H1 (cell line): Measurements from ENCODE around the gene KLHL8. TPM values are rescaled to one million over a fixed set of nuclear protein-coding genes. Genes with fewer than 3 reads are reported as not detected.

ENCODE experiments used
- CTCF ChIA-PET: fragments of 300-600 bp; sonication (Branson Sonifier 250); formaldehyde crosslinking; loops from one replicate; lab custom pipeline; 2021; ENCODE audit not compliant: partially characterized antibody; lab: Charles Lee
- POLR2A ChIA-PET: fragments of 300-600 bp; sonication (Branson Sonifier 250); formaldehyde crosslinking; loops from one replicate; lab custom pipeline; 2021; ENCODE audit warnings: inconsistent platforms; ENCODE audit not compliant: partially characterized antibody; lab: Charles Lee
- DNase-seq, 2 experiments: peaks; one replicate each; pipeline versions ENCODE4 v3.0.0 to v3.0.0-alpha.2; 2010 to 2022; ENCODE audit warnings: low spot score in 2 of 2, low read depth in 1 of 2, mixed read lengths in 1 of 2
- FAIRE-seq: peaks from 2 replicates; lab custom pipeline; 2011; peaks lifted over from hg19 to GRCh38; lab: Jason Lieb, UNC
- H2AFZ ChIP-seq: 2 replicates; pipeline ENCODE4 v1.8.1; 2012; ENCODE audit warnings: low read length, inconsistent platforms
- H2AK5ac ChIP-seq: 2 replicates; pipeline ENCODE4 v1.6.1; 2013; ENCODE audit warnings: low read depth, low read length
- H2BK120ac ChIP-seq: replicated peaks from 2 replicates; pipeline ENCODE3; 2013; ENCODE audit warnings: low read depth, low read length, inconsistent platforms
- H2BK12ac ChIP-seq: 2 replicates; pipeline ENCODE4 v1.6.1; 2013; ENCODE audit warnings: low read depth, low read length
- H2BK15ac ChIP-seq: 2 replicates; pipeline ENCODE4 v1.6.1; 2013; ENCODE audit warnings: low read length
- H2BK20ac ChIP-seq: 2 replicates; pipeline ENCODE4 v1.6.1; 2013; ENCODE audit warnings: low read length
- H2BK5ac ChIP-seq: 2 replicates; pipeline ENCODE4 v1.6.1; 2013; ENCODE audit warnings: low read depth, low read length
- H3K14ac ChIP-seq: 2 replicates; pipeline ENCODE4 v1.6.1; 2013; ENCODE audit warnings: inconsistent platforms; ENCODE audit not compliant: insufficient read length
- H3K18ac ChIP-seq: 2 replicates; pipeline ENCODE4 v1.6.1; 2013; ENCODE audit warnings: low read length; ENCODE audit errors: extremely low read depth
- H3K23ac ChIP-seq: 2 replicates; pipeline ENCODE4 v1.6.1; 2013; ENCODE audit warnings: inconsistent platforms; ENCODE audit not compliant: insufficient read length
- H3K23me2 ChIP-seq: 2 replicates; pipeline ENCODE4 v1.6.1; 2013; ENCODE audit warnings: low read depth, low read length
- H3K27ac ChIP-seq: 2 replicates; pipeline ENCODE4 v1.6.1; 2011; ENCODE audit warnings: low read depth, low read length, inconsistent platforms
- H3K27me3 ChIP-seq, 4 experiments: replicated peaks in 1 of 4; 1 replicate in 1 of 4; 2 replicates in 3 of 4; pipeline versions ENCODE4 v1.6.1 to v1.8.1; 2011 to 2013; ENCODE audit warnings: low read length in 3 of 4, mild to moderate bottlenecking in 3 of 4, inconsistent platforms in 2 of 4, mixed read lengths in 2 of 4, moderate library complexity in 1 of 4; ENCODE audit not compliant: control insufficient read depth in 3 of 4, insufficient read depth in 3 of 4; ENCODE audit errors: extremely low read depth in 1 of 4
- H3K36me3 ChIP-seq, 4 experiments: 2 replicates each; pipeline versions ENCODE4 v1.6.1 to v1.8.1; 2011 to 2013; ENCODE audit warnings: mild to moderate bottlenecking in 4 of 4, low read length in 3 of 4, moderate library complexity in 2 of 4, control low read depth in 1 of 4, inconsistent platforms in 1 of 4; ENCODE audit not compliant: insufficient read depth in 4 of 4, control insufficient read depth in 2 of 4
- H3K4ac ChIP-seq: replicated peaks from 2 replicates; pipeline ENCODE3; 2013; ENCODE audit warnings: low read length, low read depth, mixed read lengths, inconsistent platforms; ENCODE audit not compliant: insufficient read length
- H3K4me1 ChIP-seq, 4 experiments: replicated peaks in 1 of 4; 1 replicate in 1 of 4; 2 replicates in 3 of 4; pipeline versions ENCODE4 v1.6.1 to v1.8.1; 2011 to 2013; ENCODE audit warnings: low read length in 3 of 4, inconsistent platforms in 2 of 4, mixed read lengths in 1 of 4; ENCODE audit not compliant: insufficient read depth in 4 of 4, control insufficient read depth in 3 of 4
- H3K4me2 ChIP-seq, 2 experiments: 2 replicates each; pipeline versions ENCODE4 v1.6.1 to v1.8.1; 2011 to 2013; ENCODE audit warnings: low read depth in 2 of 2, low read length in 2 of 2, control low read depth in 1 of 2, inconsistent platforms in 1 of 2, mild to moderate bottlenecking in 1 of 2; ENCODE audit not compliant: insufficient read depth in 1 of 2
- H3K4me3 ChIP-seq, 4 experiments: fragments of 200-600, 300-600 bp in 1 of 4; sonication (generic), shearing (Covaris generic), sonication (Bioruptor Twin) in 1 of 4; 2 replicates each; pipeline versions ENCODE4 v1.5.1 to v1.8.1; 2011 to 2016; ENCODE audit warnings: low read length in 4 of 4, low read depth in 3 of 4, control low read depth in 2 of 4, inconsistent platforms in 2 of 4, mild to moderate bottlenecking in 2 of 4, mixed read lengths in 1 of 4, moderate library complexity in 1 of 4; ENCODE audit not compliant: insufficient read depth in 2 of 4; ENCODE audit errors: extremely low read depth in 1 of 4
- H3K56ac ChIP-seq: replicated peaks from 2 replicates; pipeline ENCODE3; 2013; ENCODE audit warnings: low read depth, mild to moderate bottlenecking, mixed read lengths, low read length, inconsistent platforms; ENCODE audit not compliant: insufficient read length
- H3K79me1 ChIP-seq: 2 replicates; pipeline ENCODE4 v1.6.1; 2013; ENCODE audit warnings: low read depth, low read length, control low read depth
- H3K79me2 ChIP-seq, 2 experiments: 2 replicates each; pipeline versions ENCODE4 v1.6.1 to v1.8.1; 2012 to 2013; ENCODE audit warnings: low read length in 2 of 2, mild to moderate bottlenecking in 2 of 2, inconsistent platforms in 1 of 2; ENCODE audit not compliant: insufficient read depth in 2 of 2, control insufficient read depth in 1 of 2
- H3K9ac ChIP-seq, 4 experiments: replicated peaks in 1 of 4; 1 replicate in 1 of 4; 2 replicates in 3 of 4; pipeline versions ENCODE4 v1.6.1 to v1.8.1; 2011 to 2013; ENCODE audit warnings: low read depth in 3 of 4, low read length in 3 of 4, control low read depth in 2 of 4, mild to moderate bottlenecking in 2 of 4, moderate library complexity in 2 of 4, inconsistent platforms in 1 of 4; ENCODE audit errors: extremely low read depth in 1 of 4
- H3K9me3 ChIP-seq, 2 experiments: 2 replicates each; pipeline versions ENCODE4 v1.6.1 to v1.8.1; 2012 to 2013; ENCODE audit warnings: mild to moderate bottlenecking in 2 of 2, moderate library complexity in 2 of 2, control low read depth in 1 of 2, inconsistent platforms in 1 of 2, low read depth in 1 of 2, low read length in 1 of 2, mixed read lengths in 1 of 2; ENCODE audit not compliant: insufficient read depth in 2 of 2
- H4K20me1 ChIP-seq, 2 experiments: replicated peaks in 1 of 2; 2 replicates each; pipeline versions ENCODE3 to v1.8.1; 2011 to 2013; ENCODE audit warnings: inconsistent platforms in 2 of 2, low read length in 2 of 2, mild to moderate bottlenecking in 1 of 2; ENCODE audit not compliant: insufficient read depth in 2 of 2, control insufficient read depth in 1 of 2
- H4K5ac ChIP-seq: 2 replicates; pipeline ENCODE4 v1.6.1; 2013; ENCODE audit warnings: low read length, low read depth, mixed read lengths, inconsistent platforms; ENCODE audit not compliant: insufficient read length
- H4K8ac ChIP-seq: 2 replicates; pipeline ENCODE4 v1.8.0; 2013; ENCODE audit warnings: mild to moderate bottlenecking, moderate library complexity, low read length, inconsistent platforms; ENCODE audit not compliant: insufficient read depth; ENCODE audit errors: extremely low read depth
- H4K91ac ChIP-seq: replicated peaks from 2 replicates; pipeline ENCODE3; 2013; ENCODE audit warnings: low read length, mixed read lengths, inconsistent platforms; ENCODE audit not compliant: insufficient read length
- CHD1 ChIP-seq: IDR thresholded peaks from 2 replicates; pipeline ENCODE4 v1.6.1; 2012; ENCODE audit warnings: low read depth, low read length, improper control_type of control experiment
- MAX ChIP-seq: IDR thresholded peaks from 2 replicates; pipeline ENCODE4 v1.6.1; 2012; ENCODE audit warnings: inconsistent platforms
- RNF2 ChIP-seq: fragments of 200-900, 300-1000 bp; sonication (generic); IDR thresholded peaks from 2 replicates; pipeline ENCODE4 v1.7.1; 2016; ENCODE audit warnings: borderline replicate concordance, low read depth, mild to moderate bottlenecking, antibody characterized with exemption, low read length; ENCODE audit not compliant: poor library complexity, severe bottlenecking; ENCODE audit errors: missing control alignments
- SIRT6 ChIP-seq: IDR thresholded peaks from one replicate; pipeline ENCODE4 v1.7.1; 2012; ENCODE audit warnings: low read length, inconsistent platforms
- TAF7 ChIP-seq: optimal IDR thresholded peaks from 2 replicates; pipeline ENCODE3; 2011; ENCODE audit warnings: low read depth, mild to moderate bottlenecking, inconsistent platforms, low read length, moderate library complexity, borderline replicate concordance
- ZNF274 ChIP-seq: IDR thresholded peaks from 2 replicates; pipeline ENCODE4 v1.7.0; 2012; ENCODE audit warnings: low read length, borderline replicate concordance; ENCODE audit errors: extremely low read depth
- WGBS, 2 experiments: shearing (Covaris generic) in 1 of 2; methylation state at CpG; one replicate each; pipeline versions ENCODE4 v1.1.6 to v1.1.7; 2013 to 2015; ENCODE audit warnings: low lambda C conversion rate in 2 of 2, mixed read lengths in 2 of 2, inconsistent platforms in 1 of 2, low coverage in 1 of 2, missing lambda C conversion rate in 1 of 2; ENCODE audit not compliant: insufficient replicate concordance in 2 of 2, insufficient coverage in 1 of 2, insufficient read length in 1 of 2; ENCODE audit errors: extremely low coverage in 1 of 2, missing lambda C conversion rate in 1 of 2; 5-methylcytosine and 5-hydroxymethylcytosine counted together
- polyA plus RNA-seq, 7 experiments: library from polyadenylated mRNA; depleted of rRNA in 3 of 7; stranded (reverse) in 5 of 7; unstranded in 2 of 7; fragments of >200 nt in 5 of 7; fragments of 200-250 nt in 2 of 7; gene quantifications; 1 replicate in 5 of 7; 2 replicates in 1 of 7; 4 replicates in 1 of 7; pipeline versions ENCODE4 v1.2.1 to v1.2.3, GENCODE V29; 2011 to 2013; ENCODE audit warnings: missing spikeins in 2 of 7, mixed read lengths in 2 of 7
- total RNA-seq: library from RNA; stranded (reverse); fragmentation: NEBNext Ultra II Directional; extraction: Animal tissue kit (Norgen Biotek cat#: 25700); gene quantifications from 2 replicates; pipeline ENCODE4 v1.2.1, GENCODE V29; 2021

KLHL8 gene
- total and polyA plus RNA-seq, 2 of the 8 experiments (the other 6 are each of a cell fraction or from before 2014, with no cell fraction given): 0.94 to 8.1 TPM

GRCh38 chr4:87262886-87263285 lies 42.5 kb upstream of the KLHL8 start:
- ChIA-PET CTCF (interaction anchor here (0.6 kb wide), 1 partner anchor 340 kb away, joined by 4 read pairs; no protein-coding TSS in a partner anchor), POLR2A (interaction anchor here (0.6 kb wide), 1 partner anchor 15 kb away, joined by 3 read pairs; no protein-coding TSS in a partner anchor)
- no peak overlapping the region for H4K91ac ChIP-seq
- H2BK5ac ChIP-seq: no peak overlapping the region
- peaks cover 3 to 6% of the 10 kb centered on the region in 2 experiments; a peak in 1 of 4 replicates for H3K9me3 ChIP-seq
- no peak overlapping the region for H3K4me2 ChIP-seq
- H4K20me1 ChIP-seq: no peaks in the 10 kb centered on the region
- H2BK15ac ChIP-seq: no peak overlapping the region
- no peaks in the 10 kb centered on the region for H3K4me1 ChIP-seq
- H2AK5ac ChIP-seq: no peak overlapping the region
- H3K23me2 ChIP-seq: no peaks in the 10 kb centered on the region
- no peak overlapping the region for H3K56ac ChIP-seq
- H3K4ac ChIP-seq: no peak overlapping the region
- H3K23ac ChIP-seq: no peak overlapping the region
- H3K27me3 ChIP-seq: no peaks in the 10 kb centered on the region
- WGBS, 2 experiments: 100% methylated on average over 1 of the region's 1 CpG; no CpG with 5 or more reads in 1 of the 2 experiments
- no peak for DNase-seq
- TF ChIP-seq RNF2 (no peak), SIRT6 (no peak), TAF7 (no peak), MAX (no peak), ZNF274 (no peak), CHD1 (no peak)
- no peaks in the 10 kb centered on the region for H3K79me1 ChIP-seq
- H3K4me3 ChIP-seq: no peak overlapping the region
- H3K18ac ChIP-seq: no peak overlapping the region
- no peaks in the 10 kb centered on the region for H3K36me3 ChIP-seq
- H4K8ac ChIP-seq: no peak overlapping the region
- H2AFZ ChIP-seq: no peak overlapping the region
- H3K27ac ChIP-seq: no peak overlapping the region
- H2BK120ac ChIP-seq: no peak overlapping the region
- H4K5ac ChIP-seq: no peak overlapping the region
- FAIRE-seq: no peak
- H3K79me2 ChIP-seq: no peaks in the 10 kb centered on the region
- no peak overlapping the region for H3K14ac ChIP-seq
- H2BK20ac ChIP-seq: no peak overlapping the region
- no peak overlapping the region for H2BK12ac ChIP-seq
- H3K9ac ChIP-seq: no peak overlapping the region
